ENCODE results near the gene SLC39A1. TPM values are rescaled to one million over a fixed set of nuclear protein-coding genes. Genes with fewer than 3 reads are reported as not detected.

The SLC39A1 gene
- total and polyA plus RNA-seq, 2 of the 8 experiments (the other 6 are each of a cell fraction or from before 2014, with no cell fraction given), result 238 to 337 TPM

GRCh38 chr1:153916297-153916696 is 47.0 kb downstream of the SLC39A1 start (continued):
- no peak for TF ChIP-seq CHD7 (IDR thresholded peaks at IDR 0.05; ENCODE audit: insufficient replicate concordance, low read length)
- no peak for TF ChIP-seq CTBP2 (IDR thresholded peaks at IDR 0.05; ENCODE audit: borderline replicate concordance, insufficient read depth, insufficient read length, low read length)
- no peak for TF ChIP-seq MAX (IDR thresholded peaks at IDR 0.05)
- no peak for TF ChIP-seq POU5F1 (IDR thresholded peaks at IDR 0.05; ENCODE audit: low read depth, low read length)
- no peak for TF ChIP-seq YY1 (IDR thresholded peaks at IDR 0.05; ENCODE audit: low read depth, low read length)
- no peak for TF ChIP-seq SRF (IDR thresholded peaks at IDR 0.05; ENCODE audit: low read depth, low read length)
- no peak for TF ChIP-seq GABPA (IDR thresholded peaks at IDR 0.05; ENCODE audit: borderline replicate concordance, insufficient read depth, low read length)
